BJ (cell line): ENCODE measurements around the gene LAMA3. TPM values are rescaled to one million over a fixed set of nuclear protein-coding genes. Genes with fewer than 3 reads are reported as not detected.

ENCODE experiments used
- CTCF ChIA-PET: fragments of 350-600 bp; formaldehyde crosslinking; extraction: SDS; loops from one replicate; lab custom pipeline; 2021; ENCODE audit warnings: antibody characterized with exemption, inconsistent platforms; lab: Yijun Ruan, JAX
- POLR2A ChIA-PET: fragments of 300-600 bp; sonication (Branson Sonifier 250); formaldehyde crosslinking; extraction: SDS; loops from one replicate; lab custom pipeline; 2021; ENCODE audit warnings: antibody characterized with exemption; lab: Charles Lee
- DNase-seq: peaks from one replicate; pipeline ENCODE4 v3.0.0-alpha.2; 2011; ENCODE audit warnings: low read depth
- H3K27me3 ChIP-seq: 2 replicates; pipeline ENCODE4 v1.6.0; 2011; ENCODE audit warnings: low read length; ENCODE audit not compliant: control insufficient read depth, insufficient read depth
- H3K36me3 ChIP-seq: 2 replicates; pipeline ENCODE4 v1.5.1; 2011; ENCODE audit warnings: low read length; ENCODE audit not compliant: control insufficient read depth, insufficient read depth
- H3K4me3 ChIP-seq: 2 replicates; pipeline ENCODE4 v1.5.1; 2011; ENCODE audit warnings: low read depth, mild to moderate bottlenecking, control low read depth, low read length
- CTCF ChIP-seq: IDR thresholded peaks from 2 replicates; pipeline ENCODE4 v1.5.1; 2011; ENCODE audit warnings: low read depth, mild to moderate bottlenecking, control low read depth, inconsistent platforms, low read length, moderate library complexity; ENCODE audit not compliant: insufficient read depth
- polyA plus RNA-seq: library from polyadenylated mRNA; depleted of rRNA; stranded (reverse); fragments of >200 nt; gene quantifications from 2 replicates; pipeline ENCODE4 v1.2.3, GENCODE V29; 2011

Gene LAMA3
- polyA plus RNA-seq, 1 experiment = 5.6 TPM

DNA sequence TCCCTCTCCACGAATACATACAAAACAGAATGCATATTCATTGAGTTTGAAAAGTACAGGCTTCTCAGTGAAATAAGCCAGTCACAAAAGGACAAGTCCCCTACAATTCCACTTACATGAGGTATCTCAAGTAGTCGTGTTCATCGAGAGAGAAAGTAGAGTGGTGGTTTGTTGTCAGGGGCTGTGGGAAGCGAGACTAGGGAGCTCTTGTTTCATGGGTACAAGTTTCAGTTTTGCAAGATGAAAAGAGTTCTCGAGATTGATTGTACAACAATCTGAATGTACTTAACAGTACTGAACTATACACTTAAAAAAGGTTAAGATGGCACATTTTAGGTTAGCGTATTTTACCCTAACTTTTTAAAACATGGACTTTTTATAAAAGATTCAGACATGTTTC is 253.9 kb downstream of the LAMA3 start:
- no peak for DNase-seq
- Histone ChIP-seq H3K4me3 (no peak overlapping the region), H3K27me3 (no peaks in the 10 kb centered on the region), H3K36me3 (no peaks in the 10 kb centered on the region)
- no peak for TF ChIP-seq CTCF
- POLR2A ChIA-PET = no interaction called here
- CTCF ChIA-PET = no interaction called here

GRCh38 chr18:23943903-23944624 is 254.8 kb downstream of the LAMA3 start:
- POLR2A ChIA-PET = interaction anchor here (0.7 kb wide), 1 partner anchor 1189 kb away, joined by 4 read pairs; no protein-coding TSS in a partner anchor

GRCh38 chr18:23945416-23946079 is 256.3 kb downstream of the LAMA3 start:
- POLR2A ChIA-PET = no interaction called here
- no peak for TF ChIP-seq CTCF
- CTCF ChIA-PET = interaction anchor here (0.7 kb wide), 1 partner anchor 64 kb away, joined by 3 read pairs; no protein-coding TSS in a partner anchor
- no peak for DNase-seq
- Histone ChIP-seq H3K36me3 (no peaks in the 10 kb centered on the region), H3K27me3 (no peaks in the 10 kb centered on the region), H3K4me3 (no peak overlapping the region)

More at GRCh38 chr18:23943903-23944624, 254.8 kb downstream of the LAMA3 start:
- peak; percentile 71 for DNase-seq
- CTCF ChIA-PET = interaction anchor here (0.9 to 1.4 kb wide), 2 partner anchors 18 to 27 kb away, joined by 3 to 4 read pairs; no protein-coding TSS in a partner anchor
- H3K4me3 ChIP-seq = no peak overlapping the region
- H3K36me3 ChIP-seq = no peaks in the 10 kb centered on the region
- TF ChIP-seq CTCF = no peak
- no peaks in the 10 kb centered on the region for H3K27me3 ChIP-seq

GRCh38 chr18:23949863-23950262 is 260.6 kb downstream of the LAMA3 start:
- Histone ChIP-seq H3K27me3 (no peaks in the 10 kb centered on the region), H3K4me3 (no peak overlapping the region), H3K36me3 (no peaks in the 10 kb centered on the region)
- no peak for DNase-seq
- POLR2A ChIA-PET = no interaction called here
- CTCF ChIA-PET = interaction anchor here (1.5 kb wide), 1 partner anchor 9 kb away, joined by 4 read pairs; no protein-coding TSS in a partner anchor
- TF ChIP-seq CTCF = no peak

DNA sequence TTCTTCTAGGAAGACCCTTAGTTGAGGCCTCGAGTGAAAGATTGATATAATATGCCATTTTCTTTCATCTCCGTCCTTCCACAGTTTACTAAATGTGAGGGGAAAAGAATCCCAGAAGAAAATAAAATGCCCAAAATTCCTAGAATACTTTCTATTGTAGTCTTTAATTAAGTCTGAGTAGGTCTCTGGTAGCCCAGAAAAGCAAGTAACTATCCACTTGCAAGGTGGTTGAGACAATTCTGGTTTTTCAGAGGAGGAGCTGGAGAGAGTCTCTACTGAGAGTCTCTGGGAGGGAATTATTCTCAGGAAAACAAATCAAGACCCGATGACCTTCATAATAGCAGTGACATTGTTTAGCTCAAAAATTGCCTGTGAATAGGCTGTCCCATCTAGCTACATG is 261.4 kb downstream of the LAMA3 start:
- ChIA-PET POLR2A (no interaction called here), CTCF (interaction anchor here (0.6 to 1.5 kb wide), 4 partner anchors 10 to 40 kb away, joined by 3 to 4 read pairs (median 3); no protein-coding TSS in a partner anchor)
- H3K4me3 ChIP-seq = no peak overlapping the region
- H3K36me3 ChIP-seq = no peaks in the 10 kb centered on the region
- no peaks in the 10 kb centered on the region for H3K27me3 ChIP-seq
- TF ChIP-seq CTCF = no peak
- no peak for DNase-seq
